Astrocyte (in vitro differentiated cells and primary cell): Measurements from ENCODE around the gene CTSE. TPM values are rescaled to one million over a fixed set of nuclear protein-coding genes. Genes with fewer than 3 reads are reported as not detected.
"Not testable (repeated sequence)": the region's sequence is repeated elsewhere in the genome, so short reads cannot be mapped to it uniquely, and the experiment has no call there.

Source experiments
- DNase-seq: peaks from one replicate; pipeline ENCODE4 v3.0.0-alpha.2; 2010; ENCODE audit warnings: low read depth
- FAIRE-seq: peaks from 2 replicates; lab custom pipeline; 2011; peaks lifted over from hg19 to GRCh38; lab: Jason Lieb, UNC
- H2AFZ ChIP-seq: 2 replicates; pipeline ENCODE4 v1.6.0; 2012; ENCODE audit warnings: low read depth, low read length, inconsistent platforms
- H3K27ac ChIP-seq: 2 replicates; pipeline ENCODE4 v1.5.1; 2011; ENCODE audit warnings: low read depth, low read length, inconsistent platforms
- H3K27me3 ChIP-seq: 2 replicates; pipeline ENCODE4 v1.6.0; 2011; ENCODE audit warnings: low read length, inconsistent platforms; ENCODE audit not compliant: insufficient read depth
- H3K36me3 ChIP-seq: 2 replicates; pipeline ENCODE4 v1.5.1; 2011; ENCODE audit warnings: low read length, inconsistent platforms; ENCODE audit not compliant: insufficient read depth
- H3K4me1 ChIP-seq: 2 replicates; pipeline ENCODE4 v1.5.1; 2011; ENCODE audit warnings: low read length, inconsistent platforms; ENCODE audit not compliant: insufficient read depth
- H3K4me2 ChIP-seq: 2 replicates; pipeline ENCODE4 v1.6.0; 2012; ENCODE audit warnings: low read length, inconsistent platforms
- H3K4me3 ChIP-seq: 2 replicates; pipeline ENCODE4 v1.5.1; 2011; ENCODE audit warnings: low read depth, mild to moderate bottlenecking, low read length, inconsistent platforms; ENCODE audit not compliant: insufficient read depth
- H3K79me2 ChIP-seq: 2 replicates; pipeline ENCODE4 v1.6.0; 2012; ENCODE audit warnings: mild to moderate bottlenecking, low read length, inconsistent platforms; ENCODE audit not compliant: insufficient read depth
- H3K9ac ChIP-seq: 2 replicates; pipeline ENCODE4 v1.6.0; 2012; ENCODE audit warnings: mild to moderate bottlenecking, low read length, inconsistent platforms
- H3K9me3 ChIP-seq: 2 replicates; pipeline ENCODE4 v1.5.1; 2012; ENCODE audit warnings: low read depth, mild to moderate bottlenecking, low read length, inconsistent platforms; ENCODE audit not compliant: insufficient read depth
- H4K20me1 ChIP-seq: 2 replicates; pipeline ENCODE4 v1.6.0; 2012; ENCODE audit warnings: low read length, inconsistent platforms; ENCODE audit not compliant: insufficient read depth
- H3K27ac Mint-ChIP-seq: one replicate; pipeline ENCODE4 v1.8.0; 2021; ENCODE audit warnings: mild to moderate bottlenecking, mixed read lengths; ENCODE audit not compliant: unreplicated experiment
- H3K27me3 Mint-ChIP-seq: one replicate; pipeline ENCODE4 v1.8.0; 2021; ENCODE audit warnings: low read depth, mixed read lengths; ENCODE audit not compliant: unreplicated experiment
- H3K36me3 Mint-ChIP-seq: one replicate; pipeline ENCODE4 v1.8.0; 2021; ENCODE audit warnings: low read depth, mixed read lengths; ENCODE audit not compliant: unreplicated experiment
- H3K4me1 Mint-ChIP-seq: one replicate; pipeline ENCODE4 v1.8.0; 2021; ENCODE audit warnings: low read depth, mixed read lengths; ENCODE audit not compliant: unreplicated experiment
- H3K4me3 Mint-ChIP-seq: one replicate; pipeline ENCODE4 v1.8.0; 2021; ENCODE audit warnings: mild to moderate bottlenecking, moderate library complexity, mixed read lengths; ENCODE audit not compliant: unreplicated experiment
- H3K9me3 Mint-ChIP-seq: one replicate; pipeline ENCODE4 v1.8.0; 2021; ENCODE audit warnings: mild to moderate bottlenecking, mixed read lengths; ENCODE audit not compliant: unreplicated experiment
- CTCF ChIP-seq: IDR thresholded peaks from 2 replicates; pipeline ENCODE4 v1.5.1; 2011; ENCODE audit warnings: low read depth, mild to moderate bottlenecking, inconsistent platforms, low read length, moderate library complexity; ENCODE audit not compliant: insufficient read depth
- EZH2 ChIP-seq: IDR thresholded peaks from 2 replicates; pipeline ENCODE4 v1.6.1; 2012; ENCODE audit warnings: mild to moderate bottlenecking, low read length, inconsistent platforms; ENCODE audit not compliant: insufficient read depth
- total RNA-seq: library from RNA; stranded (reverse); gene quantifications from 2 replicates; pipeline ENCODE4 v1.2.1, GENCODE V29; 2021

CTSE gene
- total RNA-seq, 1 donor from 2014 or later = not detected

- Mint-ChIP-seq H3K27me3 (peaks cover 13% of the 10 kb centered on the region), H3K27ac (peak within 1 kb of the TSS; percentile 42)
- H3K4me2 ChIP-seq, H4K20me1 ChIP-seq, H3K9ac ChIP-seq, H3K36me3 Mint-ChIP-seq, H3K4me3 Mint-ChIP-seq, H3K4me1 ChIP-seq, H3K9me3 ChIP-seq, H3K27me3 ChIP-seq, H2AFZ ChIP-seq, H3K36me3 ChIP-seq, DNase-seq, H3K4me3 ChIP-seq, H3K4me1 Mint-ChIP-seq, FAIRE-seq, H3K27ac ChIP-seq, H3K79me2 ChIP-seq, H3K9me3 Mint-ChIP-seq: not testable (repeated sequence)
Observed at GRCh38 chr1:206052919-206053610, 29.4 kb upstream of the CTSE start, which contains the start of gene RHEX. Gene RHEX, plus strand, starts transcription at chr1:206053173. Its CDS starts 44,656 bp downstream, at chr1:206097829.

GRCh38 chr1:206052231-206052865 lies 28.7 kb upstream of the CTSE start:
- not testable (repeated sequence) for H3K36me3 Mint-ChIP-seq, H3K9ac ChIP-seq, H3K27ac Mint-ChIP-seq, H3K36me3 ChIP-seq, H3K27me3 ChIP-seq, H3K4me1 ChIP-seq, H3K9me3 ChIP-seq, H3K9me3 Mint-ChIP-seq, H2AFZ ChIP-seq, H3K4me3 Mint-ChIP-seq, H3K4me2 ChIP-seq, H3K4me1 Mint-ChIP-seq, H3K79me2 ChIP-seq, H3K4me3 ChIP-seq, H3K27ac ChIP-seq, H4K20me1 ChIP-seq, FAIRE-seq, DNase-seq
- H3K27me3 Mint-ChIP-seq = peaks cover 18% of the 10 kb centered on the region

GRCh38 chr1:206050655-206051235 lies 27.1 kb upstream of the CTSE start:
- H3K4me1 Mint-ChIP-seq = peaks cover 8% of the 10 kb centered on the region
- Histone ChIP-seq H3K36me3 (no peaks in the 10 kb centered on the region), H3K79me2 (no peaks in the 10 kb centered on the region), H3K4me2 (no peak overlapping the region), H2AFZ (no peak overlapping the region), H3K4me1 (no peaks in the 10 kb centered on the region), H3K9ac (no peak overlapping the region), H3K27me3 (peaks cover 3% of the 10 kb centered on the region), H3K27ac (no peak overlapping the region), H4K20me1 (no peaks in the 10 kb centered on the region), H3K4me3 (no peak overlapping the region), H3K9me3 (no peaks in the 10 kb centered on the region)
- peaks cover 11% of the 10 kb centered on the region for H3K27me3 Mint-ChIP-seq
- TF ChIP-seq CTCF (no peak), EZH2 (no peak)
- FAIRE-seq (no peak), DNase-seq (no peak)
- peaks cover 3% of the 10 kb centered on the region for H3K9me3 Mint-ChIP-seq
- H3K27ac Mint-ChIP-seq = no peak overlapping the region
- no peak overlapping the region for H3K4me3 Mint-ChIP-seq
- H3K36me3 Mint-ChIP-seq = peaks cover 3% of the 10 kb centered on the region
